Measurements from ENCODE around the gene ITGB5.

- no peak for TF ChIP-seq POLR2A (IDR thresholded peaks at IDR 0.05; ENCODE audit: low read depth, low read length)
- TF ChIP-seq TAF1 (IDR thresholded peaks at IDR 0.05; ENCODE audit: low read depth, low read length), result no peak
- TF ChIP-seq POLR2AphosphoS5 (IDR thresholded peaks at IDR 0.05; ENCODE audit: low read depth, low read length), result no peak
- no peak for TF ChIP-seq PAX5 (IDR thresholded peaks at IDR 0.05; ENCODE audit: insufficient read depth, low read length, severe bottlenecking)
Observed at GRCh38 chr3:124823206-124823605, 64.0 kb downstream of the ITGB5 start.
